GM12872 (cell line): Measurements from ENCODE around the gene HS6ST2.

Source experiments
- TF ChIP-seq, protein P1 (sequence below): IDR thresholded peaks from 3 replicates; pipeline ENCODE4 v1.5.1; 2011; ENCODE audit warnings: low read depth, mild to moderate bottlenecking, low read length, moderate library complexity; ENCODE audit not compliant: insufficient read depth

Gene HS6ST2

DNA sequence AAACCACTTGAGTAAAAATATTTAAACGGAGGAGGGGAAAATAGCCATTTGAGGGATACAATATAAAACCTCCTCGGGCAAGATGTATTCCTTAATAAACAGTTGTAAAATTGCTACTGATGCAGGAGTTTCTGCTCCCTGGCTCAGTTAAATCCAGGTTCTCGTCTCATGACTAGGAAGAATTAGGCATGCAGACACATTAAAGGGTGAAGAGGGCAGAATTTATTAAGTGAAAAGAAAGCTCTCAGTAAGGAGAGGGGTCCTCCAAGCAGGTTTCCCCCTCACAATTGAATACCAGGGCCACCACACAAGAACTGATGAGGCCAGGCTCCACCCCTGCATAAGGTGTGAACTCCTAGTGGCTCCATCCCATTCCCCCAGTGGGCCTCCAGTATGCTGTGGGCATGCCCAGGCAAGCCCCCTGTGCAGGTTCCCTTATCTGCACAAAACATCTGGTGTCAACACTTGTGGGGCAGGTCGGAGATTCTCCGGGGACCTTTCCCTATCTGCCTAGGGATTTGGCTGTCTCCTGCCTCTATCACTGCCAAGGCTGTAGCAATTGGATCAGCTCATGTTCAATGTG, 80.4 kb downstream of the HS6ST2 start:
- TF ChIP-seq, protein P1, sequence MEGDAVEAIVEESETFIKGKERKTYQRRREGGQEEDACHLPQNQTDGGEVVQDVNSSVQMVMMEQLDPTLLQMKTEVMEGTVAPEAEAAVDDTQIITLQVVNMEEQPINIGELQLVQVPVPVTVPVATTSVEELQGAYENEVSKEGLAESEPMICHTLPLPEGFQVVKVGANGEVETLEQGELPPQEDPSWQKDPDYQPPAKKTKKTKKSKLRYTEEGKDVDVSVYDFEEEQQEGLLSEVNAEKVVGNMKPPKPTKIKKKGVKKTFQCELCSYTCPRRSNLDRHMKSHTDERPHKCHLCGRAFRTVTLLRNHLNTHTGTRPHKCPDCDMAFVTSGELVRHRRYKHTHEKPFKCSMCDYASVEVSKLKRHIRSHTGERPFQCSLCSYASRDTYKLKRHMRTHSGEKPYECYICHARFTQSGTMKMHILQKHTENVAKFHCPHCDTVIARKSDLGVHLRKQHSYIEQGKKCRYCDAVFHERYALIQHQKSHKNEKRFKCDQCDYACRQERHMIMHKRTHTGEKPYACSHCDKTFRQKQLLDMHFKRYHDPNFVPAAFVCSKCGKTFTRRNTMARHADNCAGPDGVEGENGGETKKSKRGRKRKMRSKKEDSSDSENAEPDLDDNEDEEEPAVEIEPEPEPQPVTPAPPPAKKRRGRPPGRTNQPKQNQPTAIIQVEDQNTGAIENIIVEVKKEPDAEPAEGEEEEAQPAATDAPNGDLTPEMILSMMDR = no peak

DNA sequence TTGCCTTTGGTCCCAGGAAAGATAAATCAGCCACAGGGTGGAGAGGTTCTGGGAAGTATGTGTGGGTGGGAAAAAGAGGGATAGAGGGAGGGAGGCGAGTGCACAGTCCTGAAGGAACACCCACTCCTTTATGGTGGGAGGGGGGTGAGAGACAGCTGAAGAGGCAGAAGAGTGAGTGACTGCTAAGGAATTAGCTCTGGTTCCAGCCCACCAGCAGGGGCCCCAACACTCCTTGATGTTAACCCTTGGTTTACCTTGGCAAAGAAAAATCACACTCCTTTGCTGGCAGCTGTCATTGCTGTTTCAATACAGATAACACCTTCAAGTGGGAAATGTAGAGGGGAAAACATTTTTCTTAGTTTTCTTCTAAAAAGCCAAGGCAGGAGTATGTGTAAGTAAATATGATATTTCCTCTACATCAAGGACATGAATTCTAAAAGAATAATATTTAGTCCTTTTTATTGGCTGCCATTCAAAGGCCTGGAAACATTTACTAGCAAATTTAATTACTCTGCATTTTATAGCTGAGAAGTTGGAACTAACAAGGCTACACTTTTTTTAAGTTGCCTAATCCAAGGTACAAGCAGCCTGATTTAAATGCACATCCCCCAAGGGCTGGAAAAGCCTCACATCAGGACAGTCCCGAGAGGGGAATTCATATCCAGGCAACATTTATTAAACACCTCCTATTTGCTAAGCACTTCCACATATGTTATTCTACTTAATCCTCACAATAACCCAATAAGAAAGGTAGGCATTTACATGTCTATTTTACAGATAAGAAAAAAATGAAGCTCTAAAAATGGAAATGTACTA, 81.7 kb downstream of the HS6ST2 start:
- TF ChIP-seq, protein P1 = no peak

DNA sequence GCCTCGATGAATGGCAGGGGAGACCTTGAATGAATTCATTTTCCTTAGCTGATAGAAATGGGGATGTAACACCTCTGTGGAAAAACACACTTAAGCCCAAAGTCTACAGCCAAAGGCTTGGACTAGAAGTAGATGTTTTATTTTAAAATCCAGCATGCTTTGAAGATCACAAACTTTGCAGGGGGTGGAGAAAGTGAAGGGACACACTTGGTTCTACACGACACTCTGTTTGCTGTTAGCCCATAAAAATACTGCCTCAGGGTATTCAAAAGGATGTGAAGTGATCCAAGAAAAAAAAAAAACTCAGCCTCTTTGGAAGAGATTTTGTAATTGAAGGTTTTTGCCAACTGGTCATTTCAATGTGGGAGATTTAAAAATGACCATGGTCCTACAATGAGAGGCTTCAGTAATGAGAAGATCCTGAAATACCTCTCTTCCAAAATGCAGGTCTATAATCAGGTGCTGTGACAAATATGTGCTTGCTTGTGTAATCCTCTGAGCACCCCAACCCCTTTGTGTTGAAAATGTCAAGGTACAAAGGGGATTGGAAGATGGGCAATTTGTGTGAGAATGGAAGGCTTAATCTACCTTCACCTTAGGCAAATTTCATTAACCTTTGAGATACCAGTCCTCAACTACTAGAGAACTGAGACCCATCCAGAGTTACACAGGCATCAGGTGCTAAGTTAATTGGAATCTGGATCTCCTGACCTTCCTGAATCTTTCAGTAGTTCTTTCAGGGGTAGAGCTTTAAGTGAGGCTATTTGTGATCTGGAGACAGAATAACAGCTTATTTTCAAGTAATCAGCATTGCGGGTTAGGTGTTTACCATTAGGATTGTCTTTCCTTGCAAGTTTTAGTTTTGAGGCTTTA, 82.5 kb downstream of the HS6ST2 start:
- TF ChIP-seq, protein P1 = no peak

DNA sequence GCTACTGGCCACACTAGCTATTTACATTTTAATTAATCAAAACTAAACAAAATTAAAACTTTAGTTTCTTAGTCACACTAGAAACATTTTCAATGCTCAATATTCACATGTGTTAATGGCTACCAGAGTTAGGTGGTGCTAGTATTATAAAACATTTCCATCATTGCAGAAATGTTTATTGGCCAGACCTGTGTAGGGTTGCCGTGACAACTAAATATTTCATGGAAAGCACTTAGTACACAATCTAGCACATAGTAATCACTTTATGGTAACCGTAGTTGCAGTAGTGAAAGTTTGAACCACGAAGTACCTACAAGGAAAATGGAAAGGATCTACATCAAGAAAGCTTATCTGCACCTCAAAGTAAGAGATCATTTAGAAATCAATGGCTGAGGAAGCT, 95.9 kb downstream of the HS6ST2 start:
- TF ChIP-seq, protein P1 = no peak

DNA sequence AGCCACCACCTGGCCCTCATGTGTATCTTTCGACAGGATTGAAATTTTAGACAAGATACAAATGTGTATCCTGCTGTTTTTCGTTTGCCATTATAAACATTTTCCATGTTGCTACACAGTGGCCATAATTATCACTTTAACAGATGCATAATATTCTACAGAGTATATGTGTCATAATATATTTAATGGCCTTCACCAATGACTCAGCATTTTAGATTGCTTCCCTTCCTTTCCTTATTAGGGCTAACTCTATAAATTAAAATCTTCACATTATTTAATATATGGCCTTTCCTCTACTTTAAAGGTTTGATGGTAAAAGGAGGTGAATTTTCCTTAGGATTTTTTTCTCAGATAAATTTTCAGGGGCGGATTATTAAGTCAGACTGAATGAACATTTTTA, 97.4 kb downstream of the HS6ST2 start:
- TF ChIP-seq, protein P1 = no peak

DNA sequence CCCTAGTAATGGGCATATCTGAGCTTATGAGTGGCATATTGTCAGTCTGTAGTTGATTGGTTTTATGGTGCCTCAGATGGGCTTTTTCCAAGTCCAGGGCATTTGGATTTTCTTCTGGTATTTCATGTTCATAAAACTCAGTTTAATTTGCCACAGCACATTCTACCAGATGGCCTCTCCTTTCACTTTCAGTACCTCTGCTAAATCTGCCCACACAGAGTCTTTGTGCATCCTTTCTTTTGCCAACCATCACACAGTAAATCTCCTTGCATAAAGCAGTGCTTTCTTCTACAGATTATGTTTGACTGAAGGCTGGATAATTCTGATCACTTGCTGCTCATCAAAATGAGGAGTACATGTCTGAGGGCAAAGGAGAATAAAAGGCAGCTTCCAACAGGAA, 98.2 kb downstream of the HS6ST2 start:
- TF ChIP-seq, protein P1 = no peak

DNA sequence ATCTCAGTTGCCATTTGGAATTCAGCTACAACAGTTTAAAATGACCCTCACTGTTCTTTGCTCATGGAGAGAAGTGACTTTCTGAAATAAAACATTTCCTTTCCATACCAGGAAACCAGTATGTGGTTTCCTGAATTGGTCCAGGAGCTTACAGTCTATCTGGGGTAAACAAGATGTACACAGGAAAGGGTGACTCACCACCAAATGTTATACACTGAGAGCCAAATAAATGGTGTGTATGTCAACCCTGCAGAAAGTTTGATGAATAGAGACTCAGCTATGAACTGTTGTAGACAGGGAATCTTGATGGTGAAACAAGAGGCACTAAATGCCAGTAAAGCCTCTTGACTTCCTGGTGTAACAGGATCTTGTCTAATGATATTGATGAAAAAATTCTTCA, 100.4 kb downstream of the HS6ST2 start:
- TF ChIP-seq, protein P1 = no peak
